Colonic mucosa (tissue), 4 donors: ENCODE data around the gene C17orf50. TPM values are rescaled to one million over a fixed set of nuclear protein-coding genes. Genes with fewer than 3 reads are reported as not detected.

Experiments
- DNase-seq: peaks from one replicate; pipeline ENCODE4 v3.0.0-alpha.2; 2020
- H3K27ac ChIP-seq: fragments of 200-600 bp; one replicate; pipeline ENCODE4 v1.8.0; 2021
- H3K27me3 ChIP-seq: fragments of 200-600 bp; one replicate; pipeline ENCODE4 v1.8.0; 2021
- H3K36me3 ChIP-seq: fragments of 200-600 bp; one replicate; pipeline ENCODE4 v1.8.0; 2021
- H3K4me1 ChIP-seq: fragments of 200-600 bp; one replicate; pipeline ENCODE4 v1.8.0; 2021; ENCODE audit warnings: mild to moderate bottlenecking
- H3K4me3 ChIP-seq: fragments of 200-600 bp; one replicate; pipeline ENCODE4 v1.8.0; 2021
- H3K9ac ChIP-seq, 2 donors: one replicate each; pipeline ENCODE4 v1.7.0; 2013; ENCODE audit warnings: control low read depth in 2 of 2, low read depth in 2 of 2, low read length in 2 of 2
- H3K9me3 ChIP-seq: fragments of 200-600 bp; one replicate; pipeline ENCODE4 v1.8.0; 2021
- CTCF ChIP-seq: fragments of 200-600 bp; IDR thresholded peaks from one replicate; pipeline ENCODE4 v1.8.0; 2022; ENCODE audit warnings: antibody characterized with exemption, mild to moderate bottlenecking
- intact Hi-C: fragments of 100-400 bp; cut with DNase I; formaldehyde crosslinking; loops from one replicate; pipeline ENCODE4 v1.14.1; 2022
- total RNA-seq, 2 donors: library from RNA; stranded (reverse); fragmentation: NEBNext Ultra II Directional in 1 of 2; extraction: Animal tissue kit (Norgen Biotek cat#: 25700) in 1 of 2; gene quantifications; one replicate each; pipeline ENCODE4 v1.2.1, GENCODE V29; 2021
- donor health status: healthy.
- donor health status: DM: no; HTN: no; CAD: no.
- donor health status: DM: no; HTN: no; CAD: no.

The C17orf50 gene
- total RNA-seq, 2 donors from 2014 or later, result not detected

- TF ChIP-seq CTCF, result no peak
- no peaks in the 10 kb centered on the region for H3K27me3 ChIP-seq
- H3K9me3 ChIP-seq, result no peaks in the 10 kb centered on the region
- H3K36me3 ChIP-seq, result no peaks in the 10 kb centered on the region
- no peak overlapping the region for H3K4me3 ChIP-seq
- peaks cover 6% of the 10 kb centered on the region for H3K4me1 ChIP-seq
- intact Hi-C loops, result no loop called here
- H3K27ac ChIP-seq, result no peak overlapping the region
- H3K9ac ChIP-seq, result no peak overlapping the region
- DNase-seq, result no peak
These were observed 5.2 kb downstream of the C17orf50 start for GRCh38 chr17:35765756-35766488.

DNA sequence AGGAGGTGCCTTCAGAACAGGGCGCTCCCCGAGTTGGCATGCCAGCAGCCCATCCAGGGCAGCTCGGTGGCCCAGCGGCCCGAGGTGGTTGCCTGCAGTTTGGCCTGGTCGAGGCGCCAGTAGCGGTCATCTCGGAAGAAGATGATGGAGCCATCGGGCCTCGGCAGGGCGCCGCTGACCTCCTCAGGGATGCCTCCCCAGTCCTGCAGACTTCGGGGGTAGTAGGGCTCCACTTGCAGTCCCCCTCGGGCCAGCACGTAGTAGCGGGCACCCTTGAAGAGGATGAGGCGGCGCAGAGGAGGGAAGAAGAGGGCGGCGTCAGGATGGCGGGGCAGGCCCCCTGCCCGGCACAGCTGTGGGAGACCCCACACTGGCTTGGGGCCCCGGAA lies 5.8 kb downstream of the C17orf50 start:
- Histone ChIP-seq H3K4me3 (no peak overlapping the region), H3K27ac (no peak overlapping the region), H3K9ac (no peak overlapping the region), H3K27me3 (no peaks in the 10 kb centered on the region), H3K36me3 (no peaks in the 10 kb centered on the region), H3K4me1 (peaks cover 6% of the 10 kb centered on the region), H3K9me3 (no peaks in the 10 kb centered on the region)
- no peak for TF ChIP-seq CTCF
- no peak for DNase-seq
- intact Hi-C loops, result no loop called here

DNA sequence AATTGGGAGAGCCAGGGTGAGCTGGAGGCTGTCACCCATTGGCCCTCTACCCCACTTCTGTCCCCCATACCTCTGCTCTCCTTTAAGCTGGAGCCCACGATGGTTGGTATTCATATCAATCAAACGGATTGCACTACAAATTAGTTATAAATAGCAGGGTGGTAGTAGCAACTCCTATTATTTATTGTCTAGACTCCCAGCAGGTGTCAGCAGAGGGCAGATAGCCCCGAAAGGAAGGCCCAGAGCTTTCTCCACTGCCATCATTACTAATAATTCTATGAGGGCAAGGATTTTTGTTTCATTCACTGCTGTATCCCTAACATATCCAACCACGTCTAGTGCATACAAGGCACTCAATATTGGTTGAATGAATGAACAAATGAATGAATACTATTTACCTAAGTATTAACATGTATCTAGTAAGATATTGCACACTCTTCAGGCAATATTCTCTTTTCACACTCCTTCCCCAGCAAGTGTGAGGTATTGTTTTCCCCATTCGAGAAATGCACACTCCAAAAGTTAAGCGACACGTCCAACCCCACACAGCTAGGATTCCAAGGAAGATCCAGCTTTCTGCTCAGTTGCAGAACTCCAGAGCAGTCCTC lies 6.3 kb downstream of the C17orf50 start:
- intact Hi-C loops, result no loop called here
- no peak overlapping the region for H3K9ac ChIP-seq
- H3K4me3 ChIP-seq, result no peak overlapping the region
- H3K4me1 ChIP-seq, result peaks cover 6% of the 10 kb centered on the region
- H3K36me3 ChIP-seq, result no peaks in the 10 kb centered on the region
- no peaks in the 10 kb centered on the region for H3K27me3 ChIP-seq
- no peak for DNase-seq
- H3K9me3 ChIP-seq, result no peaks in the 10 kb centered on the region
- no peak overlapping the region for H3K27ac ChIP-seq
- peak; percentile 33 for TF ChIP-seq CTCF

GRCh38 chr17:35768797-35769196 lies 8.1 kb downstream of the C17orf50 start:
- H3K36me3 ChIP-seq, result no peaks in the 10 kb centered on the region
- no peak for DNase-seq
- no peak overlapping the region for H3K4me3 ChIP-seq
- H3K27ac ChIP-seq, result no peak overlapping the region
- no peaks in the 10 kb centered on the region for H3K9me3 ChIP-seq
- intact Hi-C loops, result no loop called here
- TF ChIP-seq CTCF, result no peak
- H3K9ac ChIP-seq, result no peak overlapping the region
- H3K4me1 ChIP-seq, result peaks cover 6% of the 10 kb centered on the region
- H3K27me3 ChIP-seq, result no peaks in the 10 kb centered on the region

- TF ChIP-seq CTCF, result no peak
- no peak for DNase-seq
- intact Hi-C loops, result no loop called here
- H3K27me3 ChIP-seq, result no peaks in the 10 kb centered on the region
- no peak overlapping the region for H3K4me3 ChIP-seq
- H3K9me3 ChIP-seq, result no peaks in the 10 kb centered on the region
- H3K9ac ChIP-seq, result no peak overlapping the region
- H3K4me1 ChIP-seq, result peaks cover 2% of the 10 kb centered on the region
- no peaks in the 10 kb centered on the region for H3K36me3 ChIP-seq
- no peak overlapping the region for H3K27ac ChIP-seq
These were observed 9.3 kb downstream of the C17orf50 start for GRCh38 chr17:35769895-35770486.
